Measurements from ENCODE around the gene GCSAM.

Gene GCSAM

DNA sequence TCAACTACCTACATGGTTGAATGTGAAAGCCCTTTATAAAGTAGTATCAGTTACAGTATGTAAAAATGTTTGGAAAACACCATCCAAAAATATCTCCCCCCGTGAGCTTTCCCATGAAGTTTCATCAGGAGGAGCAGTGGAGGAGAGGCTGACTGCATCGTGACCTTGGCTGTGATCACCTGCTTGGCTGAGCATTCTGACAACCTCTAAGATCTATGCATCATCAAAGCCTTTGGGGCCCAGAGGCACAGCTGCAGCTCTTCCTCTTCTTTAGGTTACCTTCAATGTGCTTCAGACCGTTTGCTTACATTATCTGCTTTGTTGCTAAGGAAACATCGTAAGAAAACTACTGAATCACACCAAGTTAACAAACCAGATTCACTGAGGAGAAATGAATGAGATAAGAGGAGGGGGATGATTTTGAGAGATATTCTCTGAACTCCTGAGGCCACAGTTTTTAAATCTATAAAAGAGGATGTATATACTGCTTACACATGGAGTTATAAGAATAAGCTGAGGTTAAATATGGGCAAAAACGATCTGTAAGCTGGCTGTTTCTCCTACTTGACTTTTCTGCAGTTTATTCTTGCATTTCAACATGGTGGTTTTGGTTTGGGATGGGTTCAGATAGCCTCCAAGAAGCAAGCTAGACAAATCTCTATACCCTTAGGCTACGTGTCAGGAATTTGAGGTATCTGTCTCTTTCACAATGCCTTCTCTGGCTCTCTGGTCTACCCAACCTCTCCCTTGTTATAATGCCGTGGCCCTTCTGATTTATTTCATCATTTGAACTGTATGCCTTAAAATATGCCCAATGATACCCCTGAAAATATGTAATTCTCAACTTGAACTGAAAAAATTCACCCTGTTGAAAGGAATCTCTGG is 4.0 kb downstream of the GCSAM start:
- DNase-seq: peak; percentile 59

- no peak for DNase-seq
Observed at GRCh38 chr3:112127522-112128494, 5.2 kb downstream of the GCSAM start.

DNA sequence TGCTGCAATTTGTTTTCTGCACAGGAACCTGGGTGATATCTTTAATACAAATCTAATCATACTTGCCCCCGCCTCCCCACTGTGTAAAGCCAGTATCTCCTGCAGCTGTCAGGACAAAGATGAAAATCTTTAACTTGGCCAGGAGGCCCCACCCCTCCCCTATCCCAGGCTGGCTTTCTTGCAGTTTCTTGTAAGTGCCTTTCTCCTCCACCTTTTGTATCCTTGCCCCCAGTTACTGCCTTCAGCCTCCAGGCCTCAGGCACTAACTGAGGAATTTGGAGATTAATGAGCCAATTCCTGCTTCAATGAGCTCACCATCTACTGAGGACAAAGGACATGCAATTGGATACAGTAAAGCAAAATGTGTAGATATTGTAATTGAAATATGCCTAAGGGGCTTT is 6.5 kb downstream of the GCSAM start:
- DNase-seq: no peak

- DNase-seq: no peak
Observed at GRCh38 chr3:112124907-112125607, 8.0 kb downstream of the GCSAM start.

- no peak for DNase-seq
Observed at GRCh38 chr3:112123548-112123947, 9.5 kb downstream of the GCSAM start.

GRCh38 chr3:112122870-112123269 is 10.2 kb downstream of the GCSAM start:
- no peak for DNase-seq

DNA sequence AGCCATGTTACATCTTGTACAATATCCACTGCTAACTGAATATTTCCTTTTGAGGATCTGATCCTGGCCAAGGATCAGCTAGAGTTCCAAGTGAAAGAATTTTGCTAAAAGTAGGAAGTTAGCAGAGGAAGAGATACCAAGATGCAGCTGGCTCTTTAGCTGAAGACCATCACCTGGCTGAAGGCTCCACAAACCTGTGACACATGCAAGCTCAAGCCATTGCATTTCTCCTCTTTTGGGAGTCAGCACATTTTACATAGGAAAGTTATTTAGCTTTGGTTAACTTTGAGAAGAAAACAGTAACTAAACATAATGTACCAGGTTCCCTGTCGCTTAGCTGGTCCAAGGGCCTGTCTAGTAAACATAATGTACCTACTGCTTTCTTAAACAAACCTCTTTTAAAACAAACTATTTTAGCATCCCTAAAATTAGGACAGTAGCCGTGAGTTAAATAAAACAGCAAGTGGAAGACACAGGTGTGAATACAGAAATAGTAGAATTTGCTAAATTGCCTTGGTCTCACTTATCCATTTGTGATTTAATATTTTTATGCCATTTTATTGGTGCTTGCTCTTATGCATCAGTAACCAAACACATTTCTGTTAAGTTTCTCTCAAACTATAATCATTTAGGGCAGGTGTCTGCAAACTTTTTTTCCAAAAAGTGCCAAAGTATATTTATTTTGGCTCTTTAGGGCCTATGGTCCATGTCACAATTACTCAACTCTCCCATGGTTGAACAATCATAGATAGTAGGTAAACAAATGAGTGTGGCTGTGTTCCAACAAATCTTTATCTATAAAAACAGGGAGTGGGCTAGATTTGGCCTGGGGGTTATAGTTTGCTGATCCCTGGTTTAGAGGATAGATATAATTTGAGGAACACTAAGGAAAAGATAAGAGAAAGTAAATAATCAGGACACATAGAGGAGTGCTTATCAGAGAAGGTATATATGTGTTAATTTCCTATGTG is 11.2 kb downstream of the GCSAM start:
- DNase-seq: no peak

DNA sequence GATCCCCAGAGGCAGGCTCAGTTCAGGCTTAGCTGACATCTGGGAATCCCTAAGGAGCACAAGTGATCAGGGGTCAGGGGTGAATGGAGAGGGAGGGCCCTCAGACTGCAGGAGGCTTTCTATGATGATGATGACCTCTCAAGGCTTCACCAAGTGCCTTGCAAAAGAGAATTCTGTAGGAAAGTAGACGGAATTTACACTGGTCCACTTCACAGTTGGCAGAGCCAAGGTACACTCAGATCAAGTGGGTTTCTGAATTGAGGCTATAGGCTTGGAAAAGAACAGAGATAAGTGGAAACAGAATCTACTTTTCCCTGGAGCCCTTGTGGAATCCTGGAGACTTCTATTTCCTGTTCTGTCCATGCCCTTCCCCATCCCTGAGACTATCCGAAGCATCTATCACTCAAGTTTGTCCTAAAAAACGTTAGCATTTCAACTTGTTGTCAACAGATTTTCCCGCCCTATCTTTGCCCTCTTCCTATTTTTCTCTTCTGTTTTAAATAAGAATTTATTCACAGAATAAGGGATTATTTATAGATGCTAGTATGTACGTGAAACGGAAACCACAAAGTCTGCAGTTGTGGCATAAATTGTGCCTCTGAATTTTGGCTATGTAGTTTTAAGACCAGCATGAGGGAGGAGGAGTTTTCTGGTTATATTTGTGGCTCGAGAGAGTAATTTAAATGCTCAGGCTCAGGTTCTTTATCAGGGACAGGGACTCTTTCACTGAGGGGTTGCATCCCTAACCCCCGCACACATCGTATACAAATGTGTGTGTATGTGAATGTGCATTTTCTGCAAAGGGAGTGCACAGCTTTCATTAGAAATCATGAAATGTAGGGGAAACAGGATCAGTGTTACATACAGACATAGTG is 12.8 kb downstream of the GCSAM start:
- DNase-seq: no peak

DNA sequence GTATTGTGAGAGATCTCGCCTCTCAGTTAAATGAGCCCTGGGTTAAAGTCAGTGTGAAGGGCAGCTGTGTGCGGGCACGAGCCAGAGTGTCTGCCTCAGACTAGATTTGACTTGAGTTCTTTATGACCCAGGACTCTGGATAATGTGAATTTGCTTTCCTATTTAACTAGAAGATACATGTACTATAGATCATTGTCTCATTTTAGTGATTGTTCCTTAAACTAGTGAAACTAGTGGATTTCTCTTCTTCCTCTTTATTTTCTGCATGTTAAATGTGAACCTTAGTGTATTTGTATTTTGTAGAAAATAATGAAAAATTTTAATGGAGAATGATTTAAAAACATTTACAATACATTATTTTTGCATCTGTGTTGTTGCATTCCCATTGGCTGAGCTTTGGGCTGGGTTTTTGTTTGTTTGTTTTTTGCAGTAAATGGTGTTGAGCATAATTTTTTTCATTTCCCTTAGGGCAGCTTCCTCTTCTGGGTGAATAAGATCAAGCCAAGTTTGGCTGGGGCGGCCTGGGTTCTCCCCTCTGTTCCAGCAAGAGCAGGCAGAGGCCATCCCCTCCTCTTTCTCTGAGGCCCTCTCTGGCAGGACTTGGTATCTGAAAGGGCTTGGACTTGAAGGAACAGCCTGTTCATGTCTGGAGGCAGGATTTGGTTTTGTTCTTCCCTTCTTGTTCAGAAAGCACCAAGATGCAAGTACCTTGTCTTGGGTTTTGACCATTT is 15.0 kb downstream of the GCSAM start:
- DNase-seq: no peak

DNA sequence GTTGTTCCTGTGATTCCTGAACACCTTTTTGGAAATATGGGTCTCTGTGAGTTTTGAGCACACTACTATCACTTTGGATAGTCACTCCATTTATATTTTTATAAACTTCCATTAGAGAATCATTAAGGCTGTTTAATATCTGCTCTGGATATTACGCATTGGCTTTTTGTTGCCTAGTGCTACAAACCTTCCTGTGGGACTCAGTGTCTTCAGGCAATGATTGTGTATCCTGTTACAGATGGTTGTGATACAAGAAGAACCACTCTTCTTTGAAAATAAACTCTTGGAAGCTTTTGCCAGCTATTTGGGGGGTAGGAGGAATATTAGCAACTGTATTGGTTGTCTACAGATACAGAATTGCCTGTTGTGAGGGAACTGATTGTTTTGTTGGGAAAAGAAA is 15.6 kb downstream of the GCSAM start:
- DNase-seq: no peak

DNA sequence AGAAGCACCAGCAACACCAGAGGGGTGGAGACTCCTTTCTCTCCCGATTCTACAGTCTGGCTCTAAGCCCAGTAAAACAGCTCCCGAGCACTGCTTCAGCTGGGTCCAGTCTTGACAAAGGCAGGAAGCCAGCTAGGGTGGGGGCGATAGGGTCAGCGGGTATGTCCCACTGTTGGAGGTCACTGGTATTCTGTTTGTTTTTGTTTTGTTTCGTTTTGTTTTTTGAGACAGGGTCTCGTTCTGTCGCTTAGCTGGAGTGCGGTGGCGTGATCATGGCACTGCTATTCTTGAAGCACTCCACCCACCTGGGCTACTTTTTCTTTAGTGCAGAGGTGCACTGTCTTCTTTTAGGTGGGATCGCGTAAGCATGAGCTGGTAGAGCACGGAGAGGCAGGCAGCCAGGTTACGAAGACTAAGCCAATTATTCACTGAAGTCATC is 16.3 kb downstream of the GCSAM start:
- DNase-seq: no peak

DNA sequence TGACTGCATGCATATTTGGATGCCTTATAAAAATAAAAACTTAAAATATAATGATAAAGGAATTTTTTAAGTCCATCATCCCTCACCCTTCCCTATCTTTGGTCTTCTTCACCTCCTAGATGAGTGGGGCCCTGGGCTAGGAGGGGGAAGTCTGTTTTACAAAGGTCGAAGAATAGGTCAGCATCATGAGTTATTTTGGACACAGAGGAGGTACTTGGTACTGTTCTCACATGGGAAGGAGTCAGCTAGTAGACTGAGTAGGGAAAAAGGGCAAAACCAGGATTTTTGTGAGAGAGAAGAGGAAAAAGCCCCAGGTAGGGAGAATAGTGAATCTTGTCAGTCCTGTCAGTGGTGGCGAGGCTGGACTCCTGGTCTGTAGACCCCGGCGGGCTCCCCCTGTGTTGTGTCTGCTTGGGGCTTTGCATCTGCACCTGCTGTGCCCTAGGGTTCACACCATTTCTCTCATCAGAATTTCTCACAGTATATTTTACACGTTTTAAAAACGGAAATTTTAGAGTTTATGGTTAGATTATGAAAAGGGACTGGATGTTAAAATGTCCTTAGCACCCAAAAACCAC is 17.2 kb downstream of the GCSAM start:
- DNase-seq: no peak

DNA sequence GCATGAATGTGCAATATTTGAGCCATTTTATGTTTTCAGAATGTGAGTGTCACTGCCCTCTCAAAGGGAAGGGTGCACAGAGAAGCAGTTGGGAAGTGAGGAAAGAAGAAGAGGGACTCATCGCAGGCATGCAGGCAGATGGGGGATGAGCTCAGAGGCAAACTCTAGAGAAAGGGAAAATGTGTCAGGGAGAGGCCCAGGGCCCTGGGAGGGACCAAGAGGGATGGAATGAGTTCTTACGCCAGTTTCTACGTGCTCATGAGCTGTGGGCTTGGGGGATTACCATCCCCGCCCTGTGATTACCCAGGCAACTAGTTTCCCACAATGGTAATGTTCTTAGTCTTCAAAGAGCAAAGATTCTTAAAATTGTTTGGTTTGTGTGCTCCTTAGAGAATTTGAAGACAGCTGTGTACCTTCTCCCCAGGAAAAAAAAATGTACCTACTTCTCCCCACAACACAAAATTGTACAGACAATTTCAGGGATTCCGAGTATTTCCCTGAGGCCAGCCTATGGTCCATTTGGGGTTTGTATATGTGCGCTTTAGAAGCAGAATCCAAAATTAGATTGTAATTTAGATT is 17.8 kb downstream of the GCSAM start:
- no peak for DNase-seq

- no peak for DNase-seq
Observed at GRCh38 chr3:112114576-112115160, 18.4 kb downstream of the GCSAM start.

GRCh38 chr3:112111785-112112402 is 21.2 kb downstream of the GCSAM start:
- peak; percentile 69 for DNase-seq

- DNase-seq: no peak
Observed at GRCh38 chr3:112109322-112109721, 23.7 kb downstream of the GCSAM start.

DNA sequence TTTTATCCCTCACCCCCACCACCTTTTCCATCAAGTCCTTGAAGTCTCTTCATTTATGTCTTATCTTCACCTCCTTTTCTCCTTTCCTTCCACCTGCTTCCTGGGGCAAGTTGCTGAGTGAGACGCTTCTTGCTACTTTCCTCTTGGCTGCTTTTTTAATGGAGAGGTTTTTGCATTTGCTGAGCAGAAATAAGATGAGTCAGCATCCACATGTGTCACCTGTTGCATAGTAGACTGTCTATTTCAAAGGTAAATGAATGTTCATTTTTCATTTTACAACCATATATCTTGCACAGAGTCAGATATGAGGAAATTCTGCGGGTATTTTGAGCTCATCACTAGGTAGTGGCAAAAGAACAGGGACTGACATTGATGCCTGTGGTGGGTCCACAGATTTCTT is 28.3 kb downstream of the GCSAM start:
- DNase-seq: no peak

DNA sequence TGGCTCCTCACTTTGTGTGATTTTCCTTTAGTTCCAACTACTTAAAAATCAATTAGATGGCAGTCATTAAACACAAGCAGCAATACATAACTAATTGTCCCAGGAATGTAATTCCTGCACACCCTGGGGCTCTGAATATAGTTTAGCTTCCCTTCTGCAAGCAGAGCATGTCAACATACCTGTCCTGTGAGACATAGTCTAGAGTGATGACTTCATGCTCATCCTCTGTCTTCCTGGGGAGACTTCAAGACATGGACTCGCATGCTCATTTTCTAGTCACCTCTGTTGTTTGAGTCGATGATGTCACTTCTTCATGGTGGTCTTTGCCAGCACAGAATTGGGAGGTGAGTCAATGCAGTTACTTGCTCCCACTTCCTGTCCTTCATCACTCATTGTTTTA is 31.1 kb downstream of the GCSAM start:
- no peak for DNase-seq
